Loucy (cell line): Measurements from ENCODE around the gene IRF3.

Source experiments
- EZH2phosphoT487 ChIP-seq: fragments of 200-600 bp; IDR thresholded peaks from 2 replicates; pipeline ENCODE4 v1.6.1; 2018; ENCODE audit warnings: antibody characterized with exemption, mild to moderate bottlenecking, moderate library complexity, borderline replicate concordance
- TF ChIP-seq, protein P1 (sequence below): fragments of 200-600 bp; sonication (generic); conservative IDR thresholded peaks from 2 replicates; pipeline ENCODE4 v1.5.1; 2014; ENCODE audit warnings: mild to moderate bottlenecking, antibody characterized with exemption, low read length

DNA sequence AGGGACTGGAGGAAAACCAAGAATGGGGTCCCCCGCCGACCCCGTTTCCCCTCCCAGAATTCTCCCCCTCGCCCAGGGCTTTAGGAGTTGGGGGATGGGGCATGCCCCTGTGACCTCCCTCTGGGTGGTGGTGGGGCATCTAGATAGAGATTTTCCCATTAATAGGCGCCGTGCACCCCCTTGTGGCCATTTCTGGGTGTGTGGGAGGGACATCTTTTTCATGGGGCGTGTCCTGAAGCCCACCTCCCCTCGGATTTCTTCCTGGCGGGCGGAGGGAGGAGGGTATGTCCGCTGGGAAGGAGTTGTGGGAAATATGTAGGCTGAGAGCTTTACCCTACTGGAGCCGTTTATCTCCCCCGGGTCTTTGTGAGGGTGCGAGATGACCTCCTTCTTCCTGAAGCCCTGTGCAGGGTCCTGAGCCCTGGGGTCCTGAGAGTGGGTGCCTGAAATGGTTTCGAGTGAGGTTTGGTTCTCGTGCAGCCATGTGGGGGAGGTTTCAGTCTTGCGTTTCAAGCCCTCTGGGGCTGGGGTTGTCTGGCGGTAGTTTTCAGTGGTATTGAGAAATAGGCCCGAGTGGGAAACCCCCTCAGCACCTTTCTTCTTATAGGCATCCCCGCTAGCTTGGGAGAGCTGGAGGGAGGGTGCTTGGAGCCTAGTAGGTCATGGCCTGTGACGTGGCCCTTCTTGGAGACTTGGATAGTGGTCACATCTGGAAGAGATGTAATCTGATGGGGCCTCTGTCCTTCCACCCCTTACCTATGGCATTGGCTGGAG lies 12.4 kb upstream of the IRF3 start:
- TF ChIP-seq, protein P1, sequence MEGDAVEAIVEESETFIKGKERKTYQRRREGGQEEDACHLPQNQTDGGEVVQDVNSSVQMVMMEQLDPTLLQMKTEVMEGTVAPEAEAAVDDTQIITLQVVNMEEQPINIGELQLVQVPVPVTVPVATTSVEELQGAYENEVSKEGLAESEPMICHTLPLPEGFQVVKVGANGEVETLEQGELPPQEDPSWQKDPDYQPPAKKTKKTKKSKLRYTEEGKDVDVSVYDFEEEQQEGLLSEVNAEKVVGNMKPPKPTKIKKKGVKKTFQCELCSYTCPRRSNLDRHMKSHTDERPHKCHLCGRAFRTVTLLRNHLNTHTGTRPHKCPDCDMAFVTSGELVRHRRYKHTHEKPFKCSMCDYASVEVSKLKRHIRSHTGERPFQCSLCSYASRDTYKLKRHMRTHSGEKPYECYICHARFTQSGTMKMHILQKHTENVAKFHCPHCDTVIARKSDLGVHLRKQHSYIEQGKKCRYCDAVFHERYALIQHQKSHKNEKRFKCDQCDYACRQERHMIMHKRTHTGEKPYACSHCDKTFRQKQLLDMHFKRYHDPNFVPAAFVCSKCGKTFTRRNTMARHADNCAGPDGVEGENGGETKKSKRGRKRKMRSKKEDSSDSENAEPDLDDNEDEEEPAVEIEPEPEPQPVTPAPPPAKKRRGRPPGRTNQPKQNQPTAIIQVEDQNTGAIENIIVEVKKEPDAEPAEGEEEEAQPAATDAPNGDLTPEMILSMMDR = peak; percentile 79
- TF ChIP-seq EZH2phosphoT487 = no peak
